Measurements from ENCODE around the gene EMD. TPM values are rescaled to one million over a fixed set of nuclear protein-coding genes. Genes with fewer than 3 reads are reported as not detected.

Gene EMD
- total and polyA plus RNA-seq, 2 donors (not counting 1 experiment from before 2014, with no cell fraction given), result 81.7 to 132 TPM

GRCh38 chrX:154417157-154417556, 38.1 kb downstream of the EMD start:
- TF ChIP-seq CTCF (IDR thresholded peaks at IDR 0.05), result no peak
- TF ChIP-seq EZH2 (IDR thresholded peaks at IDR 0.05; ENCODE audit: borderline replicate concordance, insufficient read depth, low read depth, low read length, poor library complexity, severe bottlenecking), result no peak
- Mint-ChIP-seq H3K27ac (no peak overlapping the region), H3K4me3 (no peak overlapping the region), H3K9me3 (ENCODE audit: insufficient read depth) (no peaks in the 10 kb centered on the region), H3K4me1 (peaks cover 12% of the 10 kb centered on the region), H3K27me3 (no peaks in the 10 kb centered on the region)
- DNase-seq (no peak), ATAC-seq (ENCODE audit: low read depth) (no peak)
- Histone ChIP-seq H2AFZ (ENCODE audit: insufficient read depth, low read depth, low read length, poor library complexity, severe bottlenecking) (no peak overlapping the region), H3K36me3 (replicated peaks in 1 of 2; ENCODE audit: control extremely low read depth in 1 of 2, control insufficient read depth in 1 of 2, extremely low read depth in 1 of 2, insufficient read depth in 2 of 2, low read length in 1 of 2) (peaks cover 0 to 3% of the 10 kb centered on the region in 2 experiments), H3K4me2 (replicated peaks; ENCODE audit: low read depth, low read length, poor library complexity, severe bottlenecking) (no peak overlapping the region), H3K27ac (ENCODE audit: low read length in 2 of 2) (no peak overlapping the region), H3K27me3 (replicated peaks in 1 of 4; ENCODE audit: control extremely low read depth in 1 of 4, control insufficient read depth in 3 of 4, insufficient read depth in 4 of 4, low read length in 3 of 4) (no peaks in the 10 kb centered on the region), H3K4me3 (ENCODE audit: control extremely low read depth in 1 of 5, extremely low read depth in 1 of 5, insufficient read depth in 1 of 5, low read depth in 2 of 5, low read length in 4 of 5) (no peak overlapping the region), H3K4me1 (ENCODE audit: control insufficient read depth in 2 of 2, insufficient read depth in 2 of 2, low read length in 2 of 2) (peaks cover 4 to 11% of the 10 kb centered on the region in 2 donors), H3K9ac (ENCODE audit: low read length) (no peak overlapping the region), H3K79me2 (ENCODE audit: control insufficient read depth, insufficient read depth, low read length) (no peaks in the 10 kb centered on the region), H3K9me3 (ENCODE audit: control extremely low read depth in 1 of 3, control insufficient read depth in 2 of 3, insufficient read depth in 1 of 3, low read length in 2 of 3) (no peaks in the 10 kb centered on the region), H4K20me1 (ENCODE audit: control insufficient read depth, insufficient read depth, low read length, poor library complexity, severe bottlenecking) (no peaks in the 10 kb centered on the region)
- 90% methylated on average over 2 of the region's 7 CpGs for WGBS (ENCODE audit: insufficient coverage)
- CTCF ChIA-PET, result no interaction called here
- intact Hi-C loops (cut with micrococcal nuclease), result no loop called here
- POLR2A ChIA-PET, result interaction anchor here (0.7 kb wide), 1 partner anchor 70 kb away, joined by 3 read pairs; no protein-coding TSS in a partner anchor

GRCh38 chrX:154419189-154419588, 40.1 kb downstream of the EMD start:
- ATAC-seq (ENCODE audit: low read depth), result peak; percentile 54
- no peak overlapping the region for H3K4me3 Mint-ChIP-seq
- 90% methylated on average over 2 of the region's 8 CpGs for WGBS (ENCODE audit: insufficient coverage)

More at GRCh38 chrX:154419189-154419588, 40.1 kb downstream of the EMD start:
- DNase-seq, result peak; percentile 47
- Histone ChIP-seq H3K4me3 (ENCODE audit: control extremely low read depth in 1 of 5, extremely low read depth in 1 of 5, insufficient read depth in 1 of 5, low read depth in 2 of 5, low read length in 4 of 5) (no peak overlapping the region), H3K27ac (ENCODE audit: low read length in 2 of 2) (no peak overlapping the region), H4K20me1 (ENCODE audit: control insufficient read depth, insufficient read depth, low read length, poor library complexity, severe bottlenecking) (no peaks in the 10 kb centered on the region), H3K4me1 (ENCODE audit: control insufficient read depth in 2 of 2, insufficient read depth in 2 of 2, low read length in 2 of 2) (no peaks in the 10 kb centered on the region), H3K79me2 (ENCODE audit: control insufficient read depth, insufficient read depth, low read length) (no peaks in the 10 kb centered on the region), H3K9me3 (ENCODE audit: control extremely low read depth in 1 of 3, control insufficient read depth in 2 of 3, insufficient read depth in 1 of 3, low read length in 2 of 3) (no peaks in the 10 kb centered on the region), H3K36me3 (replicated peaks in 1 of 2; ENCODE audit: control extremely low read depth in 1 of 2, control insufficient read depth in 1 of 2, extremely low read depth in 1 of 2, insufficient read depth in 2 of 2, low read length in 1 of 2) (peaks cover 0 to 3% of the 10 kb centered on the region in 2 experiments), H3K4me2 (replicated peaks; ENCODE audit: low read depth, low read length, poor library complexity, severe bottlenecking) (no peak overlapping the region), H2AFZ (ENCODE audit: insufficient read depth, low read depth, low read length, poor library complexity, severe bottlenecking) (no peak overlapping the region), H3K27me3 (replicated peaks in 1 of 4; ENCODE audit: control extremely low read depth in 1 of 4, control insufficient read depth in 3 of 4, insufficient read depth in 4 of 4, low read length in 3 of 4) (no peaks in the 10 kb centered on the region), H3K9ac (ENCODE audit: low read length) (no peak overlapping the region)
- Mint-ChIP-seq H3K9me3 (ENCODE audit: insufficient read depth) (no peaks in the 10 kb centered on the region), H3K27me3 (no peaks in the 10 kb centered on the region), H3K27ac (peak overlapping the region; percentile 50), H3K4me1 (peaks cover 4% of the 10 kb centered on the region)
- CTCF ChIA-PET, result no interaction called here
- no peak for TF ChIP-seq EZH2 (IDR thresholded peaks at IDR 0.05; ENCODE audit: borderline replicate concordance, insufficient read depth, low read depth, low read length, poor library complexity, severe bottlenecking)
- intact Hi-C loops (cut with micrococcal nuclease), result no loop called here
- POLR2A ChIA-PET, result no interaction called here

Data from B cell (primary cell).